HG03095 (cell line): ENCODE results near the gene LEP.

Experiments
- ATAC-seq: cut with Tn5 transposase; IDR thresholded peaks from one replicate; pipeline ENCODE4 v1.9.1; 2021; ENCODE audit warnings: moderate library complexity; ENCODE audit not compliant: unreplicated experiment

Gene LEP

DNA sequence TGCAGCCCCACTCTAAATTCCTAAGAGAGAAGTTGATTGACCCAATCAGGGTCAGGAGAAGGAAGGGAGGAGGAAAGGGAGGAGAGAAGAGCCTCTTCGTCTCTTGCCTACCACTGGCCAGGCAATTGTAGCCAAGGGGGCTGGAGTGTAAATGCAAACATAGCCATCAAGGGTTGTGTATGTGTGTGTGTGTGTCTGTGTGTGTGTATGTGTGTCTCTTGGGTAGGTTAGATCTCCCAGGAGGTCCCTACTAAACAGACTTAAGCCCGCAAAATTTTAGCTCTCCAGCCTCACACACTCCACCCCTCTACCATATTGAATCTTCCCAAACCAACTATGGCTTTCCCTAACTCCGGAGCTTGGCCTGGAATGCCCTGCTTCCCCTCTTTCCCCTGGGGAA lies 3.8 kb downstream of the LEP start:
- ATAC-seq = no peak

- ATAC-seq = no peak
These were observed 6.0 kb downstream of the LEP start for GRCh38 chr7:128247108-128247507.

GRCh38 chr7:128247640-128248194 lies 6.6 kb downstream of the LEP start:
- no peak for ATAC-seq

DNA sequence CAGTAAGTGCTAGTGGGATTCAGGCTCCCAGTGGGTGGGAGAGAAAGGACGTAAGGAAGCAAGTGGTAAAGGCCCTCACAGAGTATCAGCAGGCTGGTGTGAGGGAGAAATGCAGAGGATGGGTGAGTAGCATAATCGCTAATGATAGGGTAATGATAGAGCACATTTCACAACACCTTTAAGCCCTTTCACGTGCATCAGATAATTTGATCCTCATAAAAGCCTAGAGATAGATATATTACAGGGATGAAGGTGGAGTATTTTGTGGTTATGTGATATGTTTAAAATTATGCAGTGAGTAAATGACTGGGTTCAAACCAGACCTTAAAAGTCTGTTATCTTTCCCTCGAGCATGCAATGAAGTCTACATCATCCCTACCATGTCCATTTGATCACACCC lies 10.3 kb downstream of the LEP start:
- ATAC-seq = no peak

- no peak for ATAC-seq
These were observed 12.6 kb downstream of the LEP start for GRCh38 chr7:128253701-128254100.

DNA sequence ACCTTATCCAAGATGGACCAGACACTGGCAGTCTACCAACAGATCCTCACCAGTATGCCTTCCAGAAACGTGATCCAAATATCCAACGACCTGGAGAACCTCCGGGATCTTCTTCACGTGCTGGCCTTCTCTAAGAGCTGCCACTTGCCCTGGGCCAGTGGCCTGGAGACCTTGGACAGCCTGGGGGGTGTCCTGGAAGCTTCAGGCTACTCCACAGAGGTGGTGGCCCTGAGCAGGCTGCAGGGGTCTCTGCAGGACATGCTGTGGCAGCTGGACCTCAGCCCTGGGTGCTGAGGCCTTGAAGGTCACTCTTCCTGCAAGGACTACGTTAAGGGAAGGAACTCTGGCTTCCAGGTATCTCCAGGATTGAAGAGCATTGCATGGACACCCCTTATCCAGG lies 13.4 kb downstream of the LEP start:
- ATAC-seq = no peak

DNA sequence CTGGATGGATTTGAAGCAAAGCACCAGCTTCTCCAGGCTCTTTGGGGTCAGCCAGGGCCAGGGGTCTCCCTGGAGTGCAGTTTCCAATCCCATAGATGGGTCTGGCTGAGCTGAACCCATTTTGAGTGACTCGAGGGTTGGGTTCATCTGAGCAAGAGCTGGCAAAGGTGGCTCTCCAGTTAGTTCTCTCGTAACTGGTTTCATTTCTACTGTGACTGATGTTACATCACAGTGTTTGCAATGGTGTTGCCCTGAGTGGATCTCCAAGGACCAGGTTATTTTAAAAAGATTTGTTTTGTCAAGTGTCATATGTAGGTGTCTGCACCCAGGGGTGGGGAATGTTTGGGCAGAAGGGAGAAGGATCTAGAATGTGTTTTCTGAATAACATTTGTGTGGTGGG lies 14.2 kb downstream of the LEP start:
- ATAC-seq = no peak

GRCh38 chr7:128257458-128257857 lies 16.4 kb downstream of the LEP start:
- ATAC-seq = no peak

- no peak for ATAC-seq
These were observed 18.3 kb downstream of the LEP start for GRCh38 chr7:128259131-128260061.

DNA sequence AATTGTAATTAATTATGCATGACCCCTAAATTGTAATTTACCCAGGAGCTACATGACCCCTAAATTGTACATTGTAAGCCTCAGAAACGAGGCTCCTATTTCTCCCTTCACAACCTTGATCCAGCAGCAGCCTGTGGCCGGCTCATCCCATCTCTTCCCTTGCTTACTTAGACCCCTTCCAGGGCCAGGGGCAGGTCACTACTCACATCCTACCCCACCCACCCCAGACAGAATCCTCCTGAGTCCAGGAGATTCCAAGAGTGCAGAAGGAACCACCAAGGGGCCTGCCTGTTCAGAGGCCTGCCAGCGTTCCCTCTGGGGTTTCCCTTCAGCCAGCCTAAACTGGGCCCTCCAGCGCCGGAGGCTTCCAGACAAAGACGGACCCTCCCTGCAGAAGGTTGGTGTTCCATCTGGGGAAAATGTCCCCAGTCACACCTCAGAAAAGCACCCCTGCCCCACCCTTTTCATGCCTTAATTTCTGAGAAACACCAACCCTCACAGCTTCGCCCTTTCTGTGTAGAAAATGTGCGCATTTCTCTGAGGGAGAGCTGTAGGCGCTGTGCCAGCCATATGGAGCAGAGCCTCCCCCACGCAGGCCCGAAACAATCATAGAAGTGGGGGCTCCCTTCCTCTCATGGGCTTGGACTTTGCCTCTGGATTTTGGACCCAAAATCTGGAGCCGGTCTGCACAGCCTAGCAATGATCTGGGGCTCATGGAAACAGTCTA lies 19.2 kb downstream of the LEP start:
- ATAC-seq = no peak

DNA sequence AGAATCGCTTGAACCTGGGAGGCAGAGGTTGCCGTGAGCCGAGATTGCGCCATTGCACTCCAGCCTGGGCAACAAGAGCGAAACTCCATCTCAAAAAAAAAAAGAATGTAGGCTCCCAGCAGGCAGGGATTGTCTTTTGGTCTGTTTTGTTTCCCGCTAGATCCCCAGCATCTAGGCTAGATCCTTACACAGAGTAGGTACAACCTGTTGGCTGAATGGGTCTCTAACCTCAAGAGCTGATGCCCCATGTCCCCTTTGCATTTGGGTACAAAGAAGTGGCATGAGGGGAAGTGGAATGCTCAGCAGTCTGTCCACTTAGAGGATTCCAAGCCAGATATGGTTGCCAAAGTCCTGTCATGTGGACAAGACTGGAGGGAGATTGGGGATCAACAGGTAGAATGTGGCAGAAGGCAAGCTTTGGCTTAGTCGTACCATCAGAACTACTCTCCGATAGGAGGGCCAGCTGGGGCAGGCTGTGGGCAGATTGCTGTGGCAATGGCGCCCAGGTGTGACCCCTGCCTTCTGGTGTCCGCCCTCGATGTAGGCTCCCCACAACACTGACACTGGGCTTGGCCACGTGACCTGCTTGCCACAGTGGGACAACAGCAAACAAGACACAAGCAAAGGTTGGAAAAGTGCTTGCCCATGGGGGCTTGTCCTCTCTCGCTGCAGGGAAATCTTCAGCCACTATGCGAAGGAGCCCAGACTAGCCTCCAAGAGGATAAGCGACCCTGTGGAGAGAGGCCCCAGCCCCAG lies 21.4 kb downstream of the LEP start:
- ATAC-seq = no peak

GRCh38 chr7:128263420-128263819 lies 22.3 kb downstream of the LEP start:
- ATAC-seq = no peak

- ATAC-seq = no peak
These were observed 23.4 kb downstream of the LEP start for GRCh38 chr7:128264477-128264876.

DNA sequence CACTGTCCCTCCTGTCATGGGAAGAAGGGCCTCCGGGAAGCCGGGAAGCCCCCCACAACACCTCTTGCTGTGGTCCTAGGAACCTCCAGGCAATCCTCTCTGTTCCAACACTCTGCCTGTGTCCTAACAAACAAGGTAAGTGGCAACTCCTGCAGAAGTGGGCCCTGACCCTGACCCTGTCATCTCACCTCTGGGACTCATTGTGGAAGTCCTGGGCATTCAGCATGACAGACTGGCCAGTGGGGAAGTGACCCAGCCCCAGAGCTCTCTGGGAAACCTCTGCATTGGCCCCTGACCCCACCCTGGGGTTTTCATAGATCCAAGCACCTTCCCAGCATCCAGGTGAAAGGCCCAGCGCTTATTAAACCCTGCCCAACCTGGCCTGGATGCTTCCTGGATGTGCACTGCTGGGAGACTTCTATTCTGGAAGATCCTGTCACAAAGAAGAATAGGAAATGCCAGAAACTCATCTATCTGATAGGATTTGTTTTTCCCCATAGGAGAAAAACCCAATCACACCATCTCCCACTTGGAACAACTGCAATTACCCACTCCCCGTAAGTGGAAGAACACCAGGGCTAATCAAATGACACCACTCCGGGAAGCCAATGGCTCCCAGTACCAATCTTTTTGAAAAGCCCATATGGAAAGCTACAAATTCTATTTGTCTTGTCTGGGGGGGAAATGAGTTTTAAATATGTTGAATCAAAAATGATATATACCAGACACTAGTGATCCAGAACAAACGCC lies 24.3 kb downstream of the LEP start:
- no peak for ATAC-seq

GRCh38 chr7:128265906-128266300 lies 24.8 kb downstream of the LEP start:
- ATAC-seq = no peak

DNA sequence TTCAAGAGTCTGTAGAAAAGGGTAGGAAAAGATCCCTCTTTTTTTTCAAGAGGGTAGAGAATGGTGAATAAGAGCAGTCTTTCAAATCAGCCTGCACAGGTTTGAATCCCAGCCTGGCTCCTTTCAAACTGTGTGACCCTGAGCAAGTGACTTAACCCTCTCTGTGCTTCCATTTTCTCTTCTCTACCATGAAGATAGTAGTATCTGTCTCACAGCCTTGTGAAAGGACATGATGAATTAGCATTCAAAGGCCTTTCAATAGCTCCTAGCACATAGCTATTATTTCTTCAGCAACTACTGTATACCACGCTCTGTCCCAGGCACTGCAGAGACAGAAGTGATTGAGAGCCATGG lies 25.4 kb downstream of the LEP start:
- ATAC-seq = no peak

- ATAC-seq = no peak
These were observed 26.0 kb downstream of the LEP start for GRCh38 chr7:128266883-128267594.

DNA sequence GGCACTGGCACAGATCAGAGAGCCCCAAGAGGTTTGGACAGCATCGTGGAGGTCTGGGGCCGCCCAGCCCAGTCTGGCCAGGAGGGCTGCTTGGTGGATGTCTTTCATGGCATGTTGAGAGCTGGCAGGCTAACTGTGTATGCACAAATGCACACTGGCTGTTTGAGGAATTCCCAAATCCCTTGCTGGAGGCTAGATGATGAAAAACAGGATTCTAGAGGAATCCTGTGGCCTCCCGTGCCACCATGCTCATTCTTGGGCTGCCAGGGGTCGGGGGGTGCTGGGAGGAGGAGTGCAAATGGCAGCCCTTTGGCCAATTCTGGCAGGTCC lies 26.5 kb downstream of the LEP start:
- ATAC-seq = no peak

- no peak for ATAC-seq
These were observed 27.2 kb downstream of the LEP start for GRCh38 chr7:128268233-128268632.

- ATAC-seq = no peak
These were observed 29.8 kb downstream of the LEP start for GRCh38 chr7:128270826-128271272.
